C4-2B (cell line): ENCODE results near the gene CRELD2.

Experiments
- H3K27ac ChIP-seq: fragments of 450-650 bp; 2 replicates; pipeline ENCODE4 v1.5.1; 2017
- CTCF ChIP-seq: fragments of 450-650 bp; conservative IDR thresholded peaks from 2 replicates; pipeline ENCODE4 v1.5.1; 2017; ENCODE audit warnings: mild to moderate bottlenecking
- ZFX ChIP-seq: fragments of 450-650 bp; IDR thresholded peaks from 2 replicates; pipeline ENCODE4 v1.6.1; 2017

Gene CRELD2

GRCh38 chr22:49934891-49935557 is 16.6 kb downstream of the CRELD2 start:
- TF ChIP-seq CTCF = no peak
- no peak for TF ChIP-seq ZFX
- no peak overlapping the region for H3K27ac ChIP-seq

- TF ChIP-seq CTCF (no peak), ZFX (no peak)
- no peak overlapping the region for H3K27ac ChIP-seq
Observed at GRCh38 chr22:49935561-49935960, 17.1 kb downstream of the CRELD2 start.

GRCh38 chr22:49936018-49936972 is 17.9 kb downstream of the CRELD2 start:
- TF ChIP-seq CTCF (no peak), ZFX (no peak)
- H3K27ac ChIP-seq = no peak overlapping the region

GRCh38 chr22:49936973-49937757 is 18.7 kb downstream of the CRELD2 start:
- TF ChIP-seq CTCF (no peak), ZFX (no peak)
- H3K27ac ChIP-seq = no peak overlapping the region

- TF ChIP-seq CTCF = no peak
- TF ChIP-seq ZFX = no peak
- H3K27ac ChIP-seq = no peak overlapping the region
Observed at GRCh38 chr22:49937758-49938564, 19.5 kb downstream of the CRELD2 start.

GRCh38 chr22:49938565-49939136 is 20.2 kb downstream of the CRELD2 start:
- H3K27ac ChIP-seq = no peak overlapping the region
- TF ChIP-seq ZFX = no peak
- TF ChIP-seq CTCF = no peak
